ENCODE data around the gene PLAU.

DNA sequence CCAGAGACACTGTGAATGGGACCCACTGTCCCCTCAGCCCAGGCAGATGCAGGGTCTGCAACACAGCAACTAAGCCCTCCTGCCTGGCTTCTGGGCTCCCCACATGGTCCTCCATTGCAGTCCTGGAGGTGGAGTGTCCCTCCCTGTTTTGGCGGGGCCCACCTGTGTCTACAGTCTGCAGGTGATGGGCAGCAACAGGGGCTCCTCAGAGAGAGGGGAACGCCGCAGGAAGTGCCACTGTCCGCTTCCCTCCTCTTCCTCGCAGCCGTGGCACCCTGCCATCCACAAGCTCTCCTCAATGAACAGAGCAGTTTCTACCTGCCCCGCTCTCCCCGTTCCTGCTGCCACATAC is 45.8 kb upstream of the PLAU start:
- TF ChIP-seq, protein P1, sequence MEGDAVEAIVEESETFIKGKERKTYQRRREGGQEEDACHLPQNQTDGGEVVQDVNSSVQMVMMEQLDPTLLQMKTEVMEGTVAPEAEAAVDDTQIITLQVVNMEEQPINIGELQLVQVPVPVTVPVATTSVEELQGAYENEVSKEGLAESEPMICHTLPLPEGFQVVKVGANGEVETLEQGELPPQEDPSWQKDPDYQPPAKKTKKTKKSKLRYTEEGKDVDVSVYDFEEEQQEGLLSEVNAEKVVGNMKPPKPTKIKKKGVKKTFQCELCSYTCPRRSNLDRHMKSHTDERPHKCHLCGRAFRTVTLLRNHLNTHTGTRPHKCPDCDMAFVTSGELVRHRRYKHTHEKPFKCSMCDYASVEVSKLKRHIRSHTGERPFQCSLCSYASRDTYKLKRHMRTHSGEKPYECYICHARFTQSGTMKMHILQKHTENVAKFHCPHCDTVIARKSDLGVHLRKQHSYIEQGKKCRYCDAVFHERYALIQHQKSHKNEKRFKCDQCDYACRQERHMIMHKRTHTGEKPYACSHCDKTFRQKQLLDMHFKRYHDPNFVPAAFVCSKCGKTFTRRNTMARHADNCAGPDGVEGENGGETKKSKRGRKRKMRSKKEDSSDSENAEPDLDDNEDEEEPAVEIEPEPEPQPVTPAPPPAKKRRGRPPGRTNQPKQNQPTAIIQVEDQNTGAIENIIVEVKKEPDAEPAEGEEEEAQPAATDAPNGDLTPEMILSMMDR (IDR thresholded peaks at IDR 0.05), result no peak
- no peak for TF ChIP-seq POLR2A (IDR thresholded peaks at IDR 0.05)
- TF ChIP-seq POLR2AphosphoS5 (IDR thresholded peaks at IDR 0.05), result no peak
- no peak for TF ChIP-seq EP300 (IDR thresholded peaks at IDR 0.05)

Measured in sigmoid colon (tissue), 4 donors.